ENCODE measurements around the gene SF3A1. TPM values are rescaled to one million over a fixed set of nuclear protein-coding genes. Genes with fewer than 3 reads are reported as not detected.

Gene SF3A1
- total RNA-seq, 2 donors from 2014 or later: 30.6 to 77.1 TPM

DNA sequence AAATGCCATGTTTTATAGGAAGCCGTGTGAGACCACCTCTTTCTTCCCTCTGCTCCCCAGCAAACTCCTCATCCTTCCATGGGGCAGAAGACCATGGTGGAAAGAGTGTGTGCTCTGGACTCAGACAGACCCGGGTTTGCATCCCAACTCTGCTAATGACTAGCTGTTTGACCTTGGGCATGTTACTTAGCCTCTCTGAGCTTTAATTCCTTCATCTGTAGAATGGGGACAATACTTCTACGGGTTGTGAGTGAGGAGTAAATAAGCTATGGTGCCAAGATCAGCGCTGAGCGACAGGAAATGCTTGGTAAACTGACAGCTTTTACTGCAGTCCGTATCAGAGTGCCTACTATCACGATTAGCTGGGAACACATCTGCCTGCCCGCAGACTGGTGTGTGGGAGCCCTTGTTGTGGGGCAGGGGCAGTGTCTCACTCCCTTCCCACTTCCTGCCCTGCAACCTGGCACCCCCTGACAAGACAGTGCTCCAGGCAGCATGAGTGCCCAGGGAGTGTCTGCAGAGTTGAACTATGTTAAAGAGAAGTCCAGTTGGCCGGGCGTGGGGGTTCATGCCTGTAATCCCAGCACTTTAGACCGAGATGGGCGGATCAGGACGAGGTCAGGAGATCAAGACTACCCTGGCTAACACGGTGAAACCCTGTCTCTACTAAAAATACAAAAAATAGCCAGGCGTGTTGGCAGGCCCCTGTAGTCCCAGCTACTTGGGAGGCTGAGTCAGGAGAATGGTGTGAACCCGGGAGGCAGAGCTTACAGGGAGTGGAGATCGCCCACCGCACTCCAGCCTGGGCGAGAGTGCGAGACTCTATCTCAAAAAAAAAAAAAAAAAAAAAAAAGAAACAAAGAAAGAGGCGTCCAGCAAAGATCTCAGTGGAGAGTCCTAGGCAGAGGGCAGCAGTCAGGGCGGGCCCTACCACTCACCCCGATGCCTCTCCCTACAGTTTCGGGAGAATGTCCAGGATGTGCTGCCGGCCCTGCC, 42.3 kb upstream of the SF3A1 start:
- ATAC-seq (no peak), DNase-seq (no peak)
- 59 to 69% methylated on average over 22 to 25 of the region's 25 CpGs for WGBS, 2 donors
- H3K27ac ChIP-seq: no peak overlapping the region
- H3K36me3 ChIP-seq (replicated peaks in 1 of 2; ENCODE audit: insufficient read depth in 1 of 2, low read depth in 2 of 2): no peaks in the 10 kb centered on the region
- no peaks in the 10 kb centered on the region for H3K27me3 ChIP-seq
- TF ChIP-seq, protein P1, sequence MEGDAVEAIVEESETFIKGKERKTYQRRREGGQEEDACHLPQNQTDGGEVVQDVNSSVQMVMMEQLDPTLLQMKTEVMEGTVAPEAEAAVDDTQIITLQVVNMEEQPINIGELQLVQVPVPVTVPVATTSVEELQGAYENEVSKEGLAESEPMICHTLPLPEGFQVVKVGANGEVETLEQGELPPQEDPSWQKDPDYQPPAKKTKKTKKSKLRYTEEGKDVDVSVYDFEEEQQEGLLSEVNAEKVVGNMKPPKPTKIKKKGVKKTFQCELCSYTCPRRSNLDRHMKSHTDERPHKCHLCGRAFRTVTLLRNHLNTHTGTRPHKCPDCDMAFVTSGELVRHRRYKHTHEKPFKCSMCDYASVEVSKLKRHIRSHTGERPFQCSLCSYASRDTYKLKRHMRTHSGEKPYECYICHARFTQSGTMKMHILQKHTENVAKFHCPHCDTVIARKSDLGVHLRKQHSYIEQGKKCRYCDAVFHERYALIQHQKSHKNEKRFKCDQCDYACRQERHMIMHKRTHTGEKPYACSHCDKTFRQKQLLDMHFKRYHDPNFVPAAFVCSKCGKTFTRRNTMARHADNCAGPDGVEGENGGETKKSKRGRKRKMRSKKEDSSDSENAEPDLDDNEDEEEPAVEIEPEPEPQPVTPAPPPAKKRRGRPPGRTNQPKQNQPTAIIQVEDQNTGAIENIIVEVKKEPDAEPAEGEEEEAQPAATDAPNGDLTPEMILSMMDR (IDR thresholded peaks at IDR 0.05): no peak
- TF ChIP-seq POLR2A (IDR thresholded peaks at IDR 0.05): no peak
- H3K9me3 ChIP-seq: no peaks in the 10 kb centered on the region
- intact Hi-C loops (cut with DNase I): no loop called here
- H3K4me3 ChIP-seq: no peak overlapping the region
- peaks cover 23% of the 10 kb centered on the region for H3K4me1 ChIP-seq

DNA sequence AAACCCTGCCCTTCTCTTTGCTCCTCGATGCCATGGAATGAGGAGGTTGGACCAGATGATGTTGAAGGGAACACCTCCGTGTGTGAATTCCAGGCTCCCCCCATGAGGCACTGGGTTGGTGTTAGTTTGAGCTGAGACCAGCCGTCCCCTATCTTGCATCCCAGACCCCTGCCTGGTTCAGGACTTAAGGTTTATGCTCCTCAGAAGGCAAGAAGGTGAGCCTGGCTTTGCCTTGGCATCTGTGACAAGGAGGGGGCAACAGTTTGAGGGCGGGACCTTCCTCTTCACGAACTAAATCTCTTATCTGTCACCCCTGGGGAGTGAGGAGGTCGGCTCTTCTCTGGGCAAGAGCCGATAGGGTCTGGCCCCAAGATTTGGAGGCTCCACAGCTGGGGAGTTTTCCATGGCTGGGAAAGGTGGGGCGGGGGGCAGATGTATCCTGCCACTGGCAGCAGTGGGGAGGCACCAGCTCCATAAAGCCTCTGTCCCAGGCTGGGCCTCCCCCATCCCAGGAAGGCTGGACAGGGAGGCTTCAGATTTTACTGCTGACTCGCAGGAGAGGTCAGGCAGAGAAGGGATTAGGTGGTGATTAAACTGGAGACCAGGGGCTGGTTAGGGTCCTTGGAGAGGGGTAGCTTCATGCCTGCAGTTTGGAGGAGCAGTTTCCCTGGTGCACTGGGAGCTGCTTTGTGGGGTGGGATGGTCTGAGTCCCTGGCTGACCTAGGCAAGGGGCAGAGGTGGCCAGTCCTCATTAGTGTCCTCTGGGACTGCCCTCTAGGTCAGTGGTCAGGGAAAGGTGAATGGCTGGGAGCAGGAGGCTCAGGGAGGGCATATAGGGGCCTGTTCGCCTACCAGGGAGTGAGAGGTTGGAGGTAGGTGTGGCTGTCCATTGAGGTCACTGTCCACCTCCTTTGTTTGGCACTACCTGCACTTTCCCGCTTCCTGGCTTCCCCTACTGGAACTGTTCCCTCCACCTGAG, 41.3 kb upstream of the SF3A1 start:
- Histone ChIP-seq H3K4me1 (peaks cover 23% of the 10 kb centered on the region), H3K9me3 (no peaks in the 10 kb centered on the region), H3K4me3 (peak overlapping the region in 1 of 2 donors; percentile 61), H3K27ac (peak overlapping the region in 2 of 4 donors; percentile 56 to 61), H3K27me3 (no peaks in the 10 kb centered on the region), H3K36me3 (replicated peaks in 1 of 2; ENCODE audit: insufficient read depth in 1 of 2, low read depth in 2 of 2) (no peaks in the 10 kb centered on the region)
- no peak for TF ChIP-seq POLR2A (IDR thresholded peaks at IDR 0.05)
- TF ChIP-seq, protein P1 (IDR thresholded peaks at IDR 0.05): no peak
- intact Hi-C loops (cut with DNase I): no loop called here
- ATAC-seq (peak; percentile 2), DNase-seq (peak in 1 of 4 donors; percentile 23)
- WGBS, 2 donors: 21 to 35% methylated on average over 5 to 11 of the region's 11 CpGs

DNA sequence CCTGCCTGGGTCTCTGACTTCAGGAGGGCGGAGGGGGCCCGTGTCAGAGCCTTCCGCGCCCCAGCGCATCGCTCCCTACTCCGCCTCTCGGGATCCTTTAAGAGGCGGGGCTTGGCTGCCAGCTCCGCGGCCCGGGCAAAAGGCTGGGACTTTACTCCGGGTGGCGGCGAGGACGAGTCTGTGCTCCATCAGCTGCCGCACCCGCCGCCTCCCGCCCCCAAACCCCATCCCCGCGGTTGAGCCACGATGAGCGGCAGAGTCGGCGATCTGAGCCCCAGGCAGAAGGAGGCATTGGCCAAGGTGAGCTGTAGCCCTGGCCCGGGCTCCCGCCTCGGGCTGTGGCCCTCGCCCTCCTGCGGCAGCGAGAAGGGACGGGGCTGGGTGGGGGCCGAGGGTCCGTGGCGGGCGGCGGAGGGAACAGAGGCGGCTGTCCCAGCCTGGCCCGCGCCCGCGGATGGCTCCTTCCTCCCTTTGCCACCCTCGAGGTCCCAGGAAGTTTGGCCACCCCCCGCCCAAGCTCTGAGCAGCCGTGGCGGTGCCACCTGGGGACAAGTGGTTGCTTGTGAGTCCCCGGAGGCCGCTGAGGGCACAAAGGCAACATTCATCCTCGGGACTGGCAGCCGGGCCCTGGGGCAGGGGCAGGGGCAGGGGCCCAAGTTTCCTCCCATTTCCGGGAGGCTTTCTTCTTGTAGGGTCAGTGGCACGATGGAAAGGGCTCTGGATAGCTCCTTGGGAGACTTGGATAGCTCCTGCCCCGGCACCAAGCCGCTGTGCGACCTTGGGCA, 40.4 kb upstream of the SF3A1 start, which contains the start of gene SEC14L2:
Gene SEC14L2 (plus strand): TSS at position 148 of the 785 bp plus-strand sequence. CDS start 99 bp downstream, at position 247.
- 0% methylated on average over 24 to 54 of the region's 56 CpGs for WGBS, 2 donors
- DNase-seq (peak; percentile 62 to 75 (median 69)), ATAC-seq (peak; percentile 81)
- H3K36me3 ChIP-seq (replicated peaks in 1 of 2; ENCODE audit: insufficient read depth in 1 of 2, low read depth in 2 of 2): no peaks in the 10 kb centered on the region
- TF ChIP-seq, protein P1 (IDR thresholded peaks at IDR 0.05): no peak
- TF ChIP-seq POLR2A (IDR thresholded peaks at IDR 0.05): peak; percentile 39 to 56 (median 54)
- H3K9me3 ChIP-seq: no peaks in the 10 kb centered on the region
- intact Hi-C loops (cut with DNase I): no loop called here
- H3K27ac ChIP-seq: peak within 1 kb of the TSS; percentile 36 to 61 (median 58)
- peak within 1 kb of the TSS in 1 of 2 donors; percentile 61 for H3K4me3 ChIP-seq
- peaks cover 23% of the 10 kb centered on the region for H3K4me1 ChIP-seq
- no peaks in the 10 kb centered on the region for H3K27me3 ChIP-seq

DNA sequence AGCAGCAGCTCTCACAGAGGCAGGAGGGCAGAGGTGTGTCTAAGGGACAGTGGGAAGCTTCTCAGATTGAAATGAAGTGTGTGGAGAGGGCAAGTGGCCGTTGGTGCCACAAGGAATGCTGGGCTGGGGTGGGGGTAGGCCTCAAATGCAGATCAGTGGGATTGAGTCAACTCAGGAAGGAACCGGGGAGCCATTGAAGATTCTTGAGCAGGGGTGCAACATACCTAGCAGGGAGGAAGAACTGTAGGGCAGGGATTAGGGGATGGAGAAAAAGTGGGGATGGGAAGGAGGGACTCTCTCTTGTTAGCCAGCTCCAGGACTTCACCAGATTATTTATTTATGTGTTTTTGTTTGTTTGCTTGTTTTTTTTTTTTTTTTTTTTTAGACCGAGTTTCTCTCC, 37.2 kb upstream of the SF3A1 start:
- Histone ChIP-seq H3K36me3 (replicated peaks in 1 of 2; ENCODE audit: insufficient read depth in 1 of 2, low read depth in 2 of 2) (no peaks in the 10 kb centered on the region), H3K27ac (no peak overlapping the region), H3K4me1 (peaks cover 23% of the 10 kb centered on the region), H3K9me3 (no peaks in the 10 kb centered on the region), H3K27me3 (no peaks in the 10 kb centered on the region), H3K4me3 (no peak overlapping the region)
- 74 to 82% methylated on average over 3 of the region's 3 CpGs for WGBS, 2 donors
- intact Hi-C loops (cut with DNase I): loop anchor here (5.0 kb wide), 1 partner anchor 88 kb away; no protein-coding TSS in a partner anchor
- TF ChIP-seq, protein P1 (IDR thresholded peaks at IDR 0.05): no peak
- no peak for TF ChIP-seq POLR2A (IDR thresholded peaks at IDR 0.05)
- ATAC-seq: no peak
- no peak for DNase-seq

Data from body of pancreas (tissue), 4 donors.